ENCODE data around the gene MAVS.
"Not testable (repeated sequence)": the region's sequence is repeated elsewhere in the genome, so short reads cannot be mapped to it uniquely, and the experiment has no call there.

Gene MAVS

DNA sequence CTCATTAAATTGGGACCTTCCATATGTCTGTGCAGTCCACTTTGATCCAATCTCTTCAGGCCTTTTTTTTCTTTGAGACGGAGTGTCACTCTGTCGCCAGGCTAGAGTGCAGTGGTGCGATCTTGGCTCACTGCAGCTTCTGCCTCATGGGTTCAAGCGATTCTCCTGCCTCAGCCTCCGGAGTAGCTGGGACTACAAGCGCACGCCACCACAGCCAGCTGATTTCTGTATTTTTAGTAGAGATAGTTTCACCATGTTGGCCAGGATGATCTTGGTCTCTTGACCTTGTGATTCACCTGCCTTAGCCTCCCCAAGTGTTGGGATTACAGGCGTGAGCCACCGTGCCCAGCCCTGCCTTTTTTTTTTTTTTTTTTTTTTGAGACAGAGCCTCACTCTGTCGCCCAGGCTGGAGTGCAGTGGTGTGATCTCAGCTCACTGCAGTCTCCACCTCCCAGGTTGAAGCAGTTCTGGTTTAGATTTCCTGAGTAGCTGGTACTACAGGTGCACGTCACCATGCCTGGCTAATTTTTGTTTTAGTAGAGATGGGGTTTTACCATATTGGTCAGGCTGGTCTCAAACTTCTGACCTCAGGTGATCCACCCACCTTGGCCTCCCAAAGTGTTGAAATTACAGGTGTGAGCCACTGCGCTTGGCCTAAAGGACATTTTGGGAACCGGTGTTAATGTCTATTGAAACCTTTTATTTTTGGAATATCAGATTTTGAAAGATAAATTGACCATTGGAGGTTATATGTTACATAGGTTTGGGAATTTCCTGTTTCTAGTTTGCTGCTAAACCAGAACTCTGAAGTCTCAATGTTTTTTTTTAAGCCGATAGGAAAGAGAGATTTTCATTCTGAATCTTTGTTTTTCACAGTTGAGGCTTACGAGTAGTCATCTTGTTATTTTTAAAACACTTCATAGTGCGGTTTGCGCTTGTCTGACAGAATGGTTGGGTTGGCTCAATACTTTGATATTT is 60.4 kb downstream of the MAVS start:
- DNase-seq (ENCODE audit: low read depth in 4 of 4, low spot score in 1 of 4) = not testable (repeated sequence)

- DNase-seq (ENCODE audit: low read depth in 4 of 4, low spot score in 1 of 4) = no peak
These were observed 62.0 kb downstream of the MAVS start for GRCh38 chr20:3908667-3909066.

GRCh38 chr20:3909952-3910366 is 63.3 kb downstream of the MAVS start:
- no peak for DNase-seq (ENCODE audit: low read depth in 4 of 4, low spot score in 1 of 4)

DNA sequence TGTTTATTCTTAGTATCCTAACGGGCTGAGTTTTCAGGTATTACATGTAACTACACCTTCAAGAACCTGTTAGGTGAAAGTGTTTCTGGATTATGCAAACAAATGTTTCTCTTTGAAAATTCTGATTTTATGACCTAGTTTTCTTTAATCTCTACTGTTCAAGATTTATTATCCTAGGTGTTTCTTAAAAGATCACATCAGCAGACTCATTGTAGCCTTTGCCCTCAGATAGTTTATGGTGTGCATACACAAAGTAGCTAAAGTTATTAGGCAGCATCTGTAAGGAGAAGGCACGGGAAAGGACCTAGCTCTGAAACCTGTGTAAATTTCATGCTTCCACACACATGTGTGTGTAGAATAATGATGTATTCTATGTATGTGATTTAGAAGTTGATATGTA is 64.2 kb downstream of the MAVS start:
- no peak for DNase-seq (ENCODE audit: low read depth in 4 of 4, low spot score in 1 of 4)

DNA sequence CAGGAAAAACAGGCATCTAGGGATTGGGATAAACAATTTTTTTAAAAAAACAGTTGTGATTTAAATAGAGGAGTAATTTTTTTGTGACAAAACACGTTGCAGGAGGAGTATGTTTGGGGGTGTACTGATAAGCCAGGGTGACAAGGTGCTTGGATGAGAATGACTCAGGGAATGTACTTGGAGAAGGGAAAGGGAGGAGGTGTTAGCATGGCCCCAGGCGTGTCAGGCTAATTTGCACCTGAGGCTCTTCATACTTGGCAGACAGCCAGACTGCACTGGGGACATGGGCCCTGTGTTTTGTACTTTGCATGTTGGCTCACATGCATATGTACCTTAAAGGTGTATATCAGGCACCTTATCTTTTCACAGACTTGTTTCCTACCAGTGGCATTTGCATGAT is 65.3 kb downstream of the MAVS start:
- no peak for DNase-seq (ENCODE audit: low read depth in 4 of 4, low spot score in 1 of 4)

- DNase-seq (ENCODE audit: low read depth in 4 of 4, low spot score in 1 of 4) = no peak
These were observed 67.8 kb downstream of the MAVS start for GRCh38 chr20:3914446-3914845.

GRCh38 chr20:3915691-3916090 is 69.1 kb downstream of the MAVS start:
- DNase-seq (ENCODE audit: low read depth in 4 of 4, low spot score in 1 of 4) = no peak

DNA sequence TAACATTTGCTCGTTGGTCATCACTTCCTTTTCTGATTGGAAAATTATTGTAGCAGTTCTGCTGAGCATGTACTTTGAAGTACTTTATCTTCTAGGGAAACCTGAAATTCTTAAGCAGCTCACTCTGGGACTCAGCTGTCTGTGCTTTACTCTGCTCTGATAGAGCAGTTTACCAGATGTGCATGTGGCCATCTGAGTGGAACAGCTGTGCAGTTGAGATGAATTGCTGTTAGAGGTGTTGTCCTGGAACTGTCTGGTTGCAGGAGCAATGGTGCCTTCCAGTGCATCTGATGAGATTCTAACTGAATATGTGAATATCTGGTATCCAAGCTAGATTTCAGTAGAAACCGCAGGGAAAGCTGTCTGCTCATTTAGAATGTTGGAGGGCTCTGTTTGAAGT is 69.7 kb downstream of the MAVS start:
- DNase-seq (ENCODE audit: low read depth in 4 of 4, low spot score in 1 of 4) = no peak

DNA sequence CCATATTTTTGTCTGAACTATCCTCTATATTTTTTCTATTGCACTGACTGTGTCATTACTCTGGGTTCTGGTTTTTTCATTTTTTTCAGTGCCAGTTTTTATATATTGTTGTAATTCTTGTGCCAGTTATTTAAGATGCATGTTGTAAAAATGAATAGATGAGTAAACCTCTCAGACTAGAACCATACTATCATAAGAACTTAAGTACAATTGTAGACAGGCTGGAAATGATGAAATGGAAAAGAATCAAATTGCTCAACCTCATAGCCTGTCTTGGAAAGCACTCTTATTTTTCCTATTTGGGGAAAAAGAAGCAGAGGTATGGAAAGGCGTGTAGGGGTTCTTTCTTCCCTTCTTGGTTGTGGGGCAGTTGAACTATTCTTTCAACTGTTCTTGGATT is 72.7 kb downstream of the MAVS start:
- no peak for DNase-seq (ENCODE audit: low read depth in 4 of 4, low spot score in 1 of 4)

DNA sequence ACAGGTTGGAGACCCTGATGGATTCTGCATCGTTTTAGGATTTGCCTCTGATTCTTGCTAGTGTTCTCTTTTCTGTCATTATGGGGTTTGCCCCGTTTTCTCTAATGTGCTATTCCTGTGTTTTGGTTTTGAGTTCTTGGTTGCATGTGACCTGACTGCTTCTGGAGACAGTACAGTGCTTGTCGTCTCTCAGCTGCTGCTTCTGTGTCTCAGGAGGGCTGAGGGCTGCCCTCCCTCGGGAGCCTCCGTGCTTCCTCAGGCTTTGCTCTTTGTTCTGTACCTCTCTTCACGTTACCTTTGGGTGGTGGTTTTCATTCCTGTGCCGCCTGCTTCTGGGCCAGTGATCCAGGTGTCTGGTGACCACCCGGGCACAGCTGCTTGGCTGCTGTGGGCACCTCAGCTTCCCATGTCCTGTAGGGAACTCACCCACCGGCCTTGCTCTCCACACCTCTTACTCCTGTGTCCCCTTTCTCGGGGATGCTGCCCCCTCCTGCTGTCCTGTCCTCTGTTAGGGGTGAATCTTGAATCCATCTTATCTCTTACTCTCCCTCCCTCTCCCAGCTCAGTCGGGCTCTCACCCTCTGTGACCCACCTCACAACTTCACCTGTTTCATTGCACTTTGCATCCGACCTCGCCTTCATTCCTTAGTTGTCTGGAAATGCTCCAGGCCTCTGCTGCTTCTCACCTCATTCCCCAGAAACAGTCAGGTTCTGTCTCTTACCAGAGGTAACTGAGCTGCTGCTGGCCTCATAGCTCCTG is 75.8 kb downstream of the MAVS start:
- DNase-seq (ENCODE audit: low read depth in 4 of 4, low spot score in 1 of 4) = no peak

DNA sequence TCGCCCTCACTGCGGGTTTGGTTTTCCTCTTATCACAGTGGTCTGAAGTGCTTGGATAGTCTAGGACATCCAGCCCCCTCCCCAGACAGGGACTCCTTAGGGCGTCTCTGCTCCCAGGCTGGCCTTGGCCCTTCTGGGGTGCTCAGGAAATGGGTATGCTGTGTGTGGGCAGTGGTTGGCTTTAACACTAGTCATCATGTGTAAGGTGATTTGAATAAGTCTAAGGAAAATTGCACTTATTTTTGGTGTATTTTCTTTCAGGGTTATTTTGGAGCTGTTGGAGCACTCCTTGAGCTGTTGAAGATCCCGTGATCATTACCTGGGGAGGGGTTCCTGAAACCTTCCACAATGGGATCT is 76.3 kb downstream of the MAVS start:
- DNase-seq (ENCODE audit: low read depth in 4 of 4, low spot score in 1 of 4) = no peak

- no peak for DNase-seq (ENCODE audit: low read depth in 4 of 4, low spot score in 1 of 4)
These were observed 77.2 kb downstream of the MAVS start for GRCh38 chr20:3923818-3924217.

DNA sequence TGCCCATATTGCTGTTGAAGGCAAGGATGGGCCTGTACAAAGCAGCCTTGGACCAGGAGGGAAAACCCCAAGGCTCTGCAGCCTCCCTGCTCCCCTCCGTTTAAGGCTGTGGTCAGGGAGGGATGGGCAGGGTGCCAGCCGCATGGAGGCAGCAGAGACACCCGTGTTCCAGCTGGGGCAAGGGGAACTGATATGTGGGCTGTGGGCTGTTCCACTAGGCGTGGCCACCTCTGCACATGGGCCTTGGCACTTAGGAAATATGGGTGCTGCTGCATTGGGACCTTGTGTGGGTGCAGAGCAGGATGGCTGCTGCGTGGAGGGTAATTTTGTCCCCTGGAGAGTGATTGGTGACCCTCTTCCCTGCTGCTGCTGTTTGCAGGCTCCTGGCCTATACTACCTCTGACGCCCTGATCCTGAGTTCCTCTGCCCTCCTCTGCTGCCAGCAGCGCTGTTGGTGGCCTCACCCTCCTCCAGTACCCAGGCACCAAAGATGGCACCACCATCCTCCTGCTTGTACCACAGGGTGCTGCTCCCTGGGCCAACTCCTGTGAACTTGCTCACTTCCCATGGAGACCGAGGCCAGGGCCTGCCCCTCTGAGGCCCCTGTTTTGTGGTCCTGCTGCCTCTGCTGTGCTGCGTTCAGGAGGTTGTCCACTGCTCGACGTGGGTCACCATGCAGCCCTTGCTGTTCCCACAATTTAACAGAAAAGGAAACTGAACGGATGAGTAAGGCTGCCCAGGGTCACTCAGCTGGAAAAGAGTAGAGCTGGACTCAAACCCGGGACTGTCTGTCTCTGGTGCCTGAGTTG is 77.9 kb downstream of the MAVS start:
- DNase-seq (ENCODE audit: low read depth in 4 of 4, low spot score in 1 of 4) = no peak

- DNase-seq (ENCODE audit: low read depth in 4 of 4, low spot score in 1 of 4) = no peak
These were observed 78.6 kb downstream of the MAVS start for GRCh38 chr20:3925113-3925695.

Measured in stimulated activated CD4-positive, alpha-beta T cell treated with anti-CD3 and anti-CD28 coated beads, Interleukin-1b, Interleukin-23, amount 100 ng/mL, for 24 hours (primary cell).